Stomach (tissue), 4 donors: Measurements from ENCODE around the gene CALY.

ENCODE experiments used
- POLR2A ChIP-seq, 4 donors: fragments of 450-650 bp; IDR thresholded peaks; one replicate each; pipeline ENCODE4 v1.6.1; 2016; ENCODE audit warnings: antibody characterized with exemption in 4 of 4, control low read depth in 2 of 4, mild to moderate bottlenecking in 1 of 4, moderate library complexity in 1 of 4
- TF ChIP-seq, protein P1 (sequence below), 7 experiments: fragments of 450-650 bp in 4 of 7; fragments of 200-600 bp in 3 of 7; sonication (generic) in 3 of 7; IDR thresholded peaks; one replicate each; pipeline ENCODE4 v1.5.1; 2016 to 2019; ENCODE audit warnings: antibody characterized with exemption in 7 of 7, control low read depth in 2 of 7, mild to moderate bottlenecking in 1 of 7

DNA sequence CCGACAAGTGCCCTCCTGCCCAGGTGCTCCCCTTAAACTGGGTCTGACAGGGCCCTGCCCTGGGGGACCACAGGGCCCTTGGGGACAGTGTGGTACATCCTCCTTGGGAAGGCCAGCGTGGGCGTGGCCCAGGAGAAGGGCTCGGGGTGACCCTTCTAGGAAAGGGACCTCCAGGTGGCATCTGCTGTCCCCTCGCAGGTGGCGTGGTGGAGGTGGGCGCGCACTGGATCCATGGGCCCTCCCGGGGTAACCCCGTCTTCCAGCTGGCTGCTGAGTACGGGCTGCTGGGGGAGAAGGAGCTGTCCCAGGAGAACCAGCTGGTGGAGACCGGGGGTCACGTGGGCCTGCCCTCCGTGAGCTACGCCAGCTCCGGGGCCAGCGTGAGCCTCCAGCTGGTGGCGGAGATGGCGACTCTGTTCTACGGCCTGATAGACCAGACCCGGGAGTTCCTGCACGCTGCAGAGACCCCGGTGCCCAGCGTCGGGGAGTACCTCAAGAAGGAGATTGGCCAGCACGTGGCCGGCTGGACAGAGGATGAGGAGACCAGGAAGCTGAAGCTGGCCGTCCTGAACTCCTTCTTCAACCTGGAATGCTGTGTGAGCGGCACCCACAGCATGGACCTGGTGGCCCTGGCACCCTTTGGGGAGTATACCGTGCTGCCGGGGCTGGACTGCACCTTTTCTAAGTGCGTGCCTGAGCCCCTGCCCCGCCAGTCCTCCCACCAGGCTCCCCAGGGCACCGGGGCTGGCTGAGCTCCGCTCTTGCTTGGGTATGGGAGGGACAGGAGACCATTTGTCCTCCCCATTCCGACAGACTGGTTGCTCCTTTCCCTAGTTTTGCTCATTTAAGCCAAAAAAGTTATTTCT is 43.3 kb upstream of the CALY start:
- TF ChIP-seq, protein P1, sequence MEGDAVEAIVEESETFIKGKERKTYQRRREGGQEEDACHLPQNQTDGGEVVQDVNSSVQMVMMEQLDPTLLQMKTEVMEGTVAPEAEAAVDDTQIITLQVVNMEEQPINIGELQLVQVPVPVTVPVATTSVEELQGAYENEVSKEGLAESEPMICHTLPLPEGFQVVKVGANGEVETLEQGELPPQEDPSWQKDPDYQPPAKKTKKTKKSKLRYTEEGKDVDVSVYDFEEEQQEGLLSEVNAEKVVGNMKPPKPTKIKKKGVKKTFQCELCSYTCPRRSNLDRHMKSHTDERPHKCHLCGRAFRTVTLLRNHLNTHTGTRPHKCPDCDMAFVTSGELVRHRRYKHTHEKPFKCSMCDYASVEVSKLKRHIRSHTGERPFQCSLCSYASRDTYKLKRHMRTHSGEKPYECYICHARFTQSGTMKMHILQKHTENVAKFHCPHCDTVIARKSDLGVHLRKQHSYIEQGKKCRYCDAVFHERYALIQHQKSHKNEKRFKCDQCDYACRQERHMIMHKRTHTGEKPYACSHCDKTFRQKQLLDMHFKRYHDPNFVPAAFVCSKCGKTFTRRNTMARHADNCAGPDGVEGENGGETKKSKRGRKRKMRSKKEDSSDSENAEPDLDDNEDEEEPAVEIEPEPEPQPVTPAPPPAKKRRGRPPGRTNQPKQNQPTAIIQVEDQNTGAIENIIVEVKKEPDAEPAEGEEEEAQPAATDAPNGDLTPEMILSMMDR (IDR thresholded peaks at IDR 0.05), result no peak
- no peak for TF ChIP-seq POLR2A (IDR thresholded peaks at IDR 0.05)
